ENCODE data around the gene AATF.

The AATF gene

DNA sequence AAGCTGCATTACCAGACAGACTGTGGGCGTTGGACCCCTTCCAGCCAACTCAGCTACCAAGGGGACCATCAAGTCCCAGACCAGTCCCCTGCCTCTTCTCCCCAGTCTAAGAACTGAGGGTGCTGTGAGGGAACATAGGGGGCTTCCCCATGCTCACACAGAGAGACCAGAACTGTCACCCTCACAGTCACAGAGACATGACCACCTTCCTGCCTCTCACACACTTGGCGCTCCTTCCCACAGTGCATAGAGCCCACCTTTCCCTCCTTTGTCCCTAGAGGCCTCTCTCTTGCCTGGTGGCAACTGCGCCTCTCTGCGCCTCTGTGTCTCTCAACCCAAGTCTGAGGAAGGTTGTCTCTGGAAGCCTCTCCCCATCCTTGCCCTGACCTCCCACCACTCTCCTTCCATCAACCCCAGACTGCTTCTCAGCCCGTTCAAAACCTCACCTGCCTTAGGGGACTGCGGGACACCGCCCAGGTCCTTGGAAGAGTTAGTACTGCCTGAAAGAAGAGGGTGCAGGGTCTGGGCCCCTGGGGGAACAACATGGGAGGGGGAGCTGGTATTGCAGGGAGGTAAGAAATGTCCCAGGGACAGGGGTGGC is 17.6 kb upstream of the AATF start:
- no peak for DNase-seq

DNA sequence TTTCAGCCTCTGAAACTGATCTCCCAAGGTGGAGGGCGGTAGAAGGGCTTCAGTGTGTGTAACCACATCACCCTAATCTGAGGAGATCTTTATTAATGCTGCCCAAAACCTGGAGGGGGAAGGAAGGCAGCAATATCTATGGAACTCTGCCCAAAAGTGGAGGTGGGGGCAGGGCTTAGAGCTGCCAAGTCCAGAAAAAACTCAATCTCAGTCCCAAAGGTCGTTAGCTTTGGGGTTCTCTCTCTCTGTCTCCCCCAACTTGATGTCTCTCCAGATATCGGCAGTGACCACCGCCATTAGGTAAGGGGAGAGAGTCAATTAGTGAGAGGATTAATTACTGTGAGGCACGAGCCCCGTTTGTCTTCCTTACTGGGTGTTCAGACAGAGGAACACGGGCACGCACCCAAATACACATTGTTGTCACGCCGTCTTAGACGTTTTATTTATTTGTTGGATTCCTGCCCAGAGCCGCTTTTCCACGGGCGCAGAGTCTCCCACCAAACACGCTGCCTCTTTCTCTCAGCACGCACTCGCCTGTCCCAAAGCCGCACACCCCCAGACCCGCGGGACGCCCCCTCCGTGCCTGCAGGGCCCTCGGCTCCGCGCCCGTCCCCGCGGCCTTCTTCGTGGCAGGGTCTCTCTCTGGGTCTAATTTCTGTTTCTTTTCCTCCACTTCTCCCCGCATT is 16.9 kb upstream of the AATF start:
- DNase-seq, result no peak

DNA sequence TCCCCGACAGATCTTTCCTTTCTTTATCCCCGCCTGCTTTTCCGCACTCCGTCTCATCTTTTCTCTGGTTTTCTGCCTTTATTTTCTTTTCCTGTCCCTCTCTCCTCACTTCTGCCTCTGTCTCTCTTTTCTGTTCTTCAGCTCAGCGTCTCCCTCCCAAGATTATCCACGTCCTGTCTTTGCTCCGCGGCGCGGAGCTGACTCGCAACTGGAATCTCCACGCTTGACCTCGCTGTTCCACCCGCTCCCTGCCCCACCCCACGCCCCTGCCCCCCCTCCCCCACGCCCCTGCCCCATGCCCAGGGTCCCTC is 16.4 kb upstream of the AATF start:
- DNase-seq, result no peak

DNA sequence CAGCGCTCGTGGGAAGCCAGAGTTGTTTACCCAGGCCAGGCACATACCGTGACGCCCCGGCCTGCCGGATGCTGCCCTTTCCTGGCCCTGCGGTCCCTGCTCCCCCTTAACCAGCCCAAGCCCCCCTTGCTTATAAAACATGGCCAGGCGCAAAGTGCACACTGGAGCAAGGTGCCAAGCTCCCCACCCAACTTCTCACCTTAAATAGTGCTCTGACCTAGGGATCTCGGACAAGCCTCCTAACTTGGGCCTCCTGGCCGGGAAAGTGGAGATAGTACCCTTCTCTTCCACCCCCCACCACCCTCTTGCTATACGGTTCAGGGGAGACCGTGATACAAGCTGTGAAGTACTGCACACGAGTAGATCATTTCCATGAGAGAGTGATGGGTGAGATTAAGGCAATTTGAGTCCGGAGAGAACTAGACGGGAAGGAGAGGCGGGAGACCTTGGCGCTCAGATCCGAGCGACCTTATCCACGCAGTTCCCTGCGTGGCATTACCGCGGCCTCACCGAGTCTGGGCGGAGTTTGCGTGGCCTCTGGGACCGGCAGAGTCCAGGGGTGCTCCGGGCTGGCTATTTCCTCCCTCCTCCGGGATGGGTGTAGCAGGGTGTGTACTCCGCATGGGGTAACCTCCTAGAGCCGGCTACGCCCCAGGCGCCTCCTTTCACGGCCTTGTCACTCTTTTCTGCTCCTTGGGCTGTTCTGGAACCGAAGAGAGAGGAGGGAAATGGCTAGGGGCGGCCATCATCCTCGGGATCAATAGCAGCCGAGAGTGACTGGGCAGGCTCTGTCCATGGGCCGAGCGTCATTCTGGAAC is 15.9 kb upstream of the AATF start:
- no peak for DNase-seq

DNA sequence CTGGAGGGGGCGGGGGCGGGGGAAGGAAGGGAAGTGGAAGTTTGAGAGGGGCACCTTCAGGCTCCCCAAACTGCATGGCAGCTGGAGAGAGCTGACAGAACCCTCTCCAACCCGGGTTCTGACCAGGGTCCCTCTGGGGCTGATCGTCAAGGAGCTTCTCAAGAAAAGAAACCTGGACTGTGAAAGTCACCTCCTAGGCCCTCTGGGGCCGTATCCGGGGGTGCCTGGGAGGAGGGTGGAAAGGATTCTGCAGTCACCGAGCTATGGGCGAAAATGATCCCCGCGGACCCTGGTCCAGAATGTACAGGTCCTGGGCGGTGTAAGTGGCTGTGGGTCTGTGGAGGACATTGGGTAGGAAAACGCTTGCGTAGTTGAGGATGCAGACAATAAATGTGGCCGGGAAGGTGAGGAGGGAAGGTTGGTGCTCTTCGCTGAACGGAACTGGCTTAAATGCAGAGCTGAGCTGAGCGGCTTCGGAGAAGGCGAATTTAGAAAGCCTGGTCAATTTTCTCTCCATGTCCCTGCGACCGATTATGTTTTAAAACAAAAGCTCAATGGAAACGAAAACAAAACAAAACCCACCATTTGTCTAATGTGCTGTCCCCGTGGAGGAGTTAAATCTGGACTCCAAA is 15.1 kb upstream of the AATF start:
- no peak for DNase-seq

DNA sequence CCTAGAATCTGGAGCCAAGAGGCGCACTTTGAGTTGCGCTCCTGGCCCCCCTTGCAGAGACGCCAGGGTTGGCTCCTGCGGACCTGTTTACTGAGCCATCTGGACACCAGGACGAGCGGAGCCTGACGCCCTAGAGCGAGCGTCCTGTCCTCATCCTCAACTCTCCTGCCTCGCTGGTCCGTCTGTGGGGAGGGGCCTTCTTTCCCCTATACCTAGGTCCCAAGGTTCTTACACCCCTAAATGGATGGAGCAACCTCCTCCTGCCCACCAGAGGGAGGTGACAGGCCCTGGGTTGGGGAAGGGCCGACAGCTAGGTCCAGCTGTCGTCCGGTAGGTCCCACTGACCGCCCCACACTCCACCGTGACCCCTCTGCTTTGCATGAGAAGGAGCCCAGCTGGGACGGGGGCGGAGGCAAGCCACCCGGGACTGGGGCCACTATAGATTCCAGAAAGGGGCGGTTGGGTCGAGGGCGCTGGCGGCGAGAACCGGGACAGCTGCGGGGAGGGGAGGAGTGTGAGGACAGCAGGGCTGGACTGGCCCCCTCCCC is 14.5 kb upstream of the AATF start:
- no peak for DNase-seq

DNA sequence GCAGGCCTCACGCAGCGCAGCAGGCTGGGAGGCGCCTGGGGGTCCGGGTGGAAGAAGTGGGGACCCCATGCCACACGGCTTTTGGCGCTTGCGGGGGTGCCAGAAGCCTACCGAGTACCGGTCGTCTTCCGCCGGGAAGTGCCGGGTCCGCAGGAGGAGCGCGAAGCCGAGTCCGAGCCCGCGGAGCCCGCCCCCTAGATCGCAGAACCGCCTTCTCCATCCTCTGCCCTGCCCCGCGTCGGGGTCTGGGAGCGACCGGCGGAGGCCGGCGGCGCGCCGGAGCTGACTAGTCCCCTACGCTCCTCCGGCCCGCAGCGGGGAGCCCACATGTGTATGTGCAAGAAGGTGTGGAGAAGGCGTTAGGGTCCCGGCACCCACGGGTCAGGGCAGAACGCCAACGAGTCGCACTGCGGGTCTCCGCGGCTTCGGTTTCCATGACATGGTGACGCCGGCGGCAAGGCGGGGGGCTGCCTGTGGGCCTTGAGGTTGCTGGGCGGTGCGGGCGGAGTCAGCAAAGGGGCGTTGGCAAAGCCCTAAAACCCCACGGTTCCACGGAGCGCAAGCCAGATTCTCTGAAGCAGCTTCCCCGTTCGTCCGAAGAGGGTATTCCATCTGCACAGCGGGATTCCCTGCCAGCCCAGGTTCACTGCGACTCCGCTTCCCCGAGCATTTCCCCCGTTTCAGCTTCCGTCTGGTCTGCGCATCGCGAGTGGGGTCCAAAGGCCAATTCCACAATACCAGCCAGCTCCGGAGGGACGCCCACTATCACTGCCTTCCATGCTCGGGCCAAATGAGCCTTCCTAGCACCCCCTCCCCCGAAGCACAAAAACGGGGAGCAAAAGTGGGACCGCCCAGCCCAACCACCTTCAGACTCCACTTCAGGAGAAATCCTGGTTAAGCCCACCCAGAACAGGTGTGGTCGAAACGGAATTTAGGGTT is 13.8 kb upstream of the AATF start:
- DNase-seq, result no peak

DNA sequence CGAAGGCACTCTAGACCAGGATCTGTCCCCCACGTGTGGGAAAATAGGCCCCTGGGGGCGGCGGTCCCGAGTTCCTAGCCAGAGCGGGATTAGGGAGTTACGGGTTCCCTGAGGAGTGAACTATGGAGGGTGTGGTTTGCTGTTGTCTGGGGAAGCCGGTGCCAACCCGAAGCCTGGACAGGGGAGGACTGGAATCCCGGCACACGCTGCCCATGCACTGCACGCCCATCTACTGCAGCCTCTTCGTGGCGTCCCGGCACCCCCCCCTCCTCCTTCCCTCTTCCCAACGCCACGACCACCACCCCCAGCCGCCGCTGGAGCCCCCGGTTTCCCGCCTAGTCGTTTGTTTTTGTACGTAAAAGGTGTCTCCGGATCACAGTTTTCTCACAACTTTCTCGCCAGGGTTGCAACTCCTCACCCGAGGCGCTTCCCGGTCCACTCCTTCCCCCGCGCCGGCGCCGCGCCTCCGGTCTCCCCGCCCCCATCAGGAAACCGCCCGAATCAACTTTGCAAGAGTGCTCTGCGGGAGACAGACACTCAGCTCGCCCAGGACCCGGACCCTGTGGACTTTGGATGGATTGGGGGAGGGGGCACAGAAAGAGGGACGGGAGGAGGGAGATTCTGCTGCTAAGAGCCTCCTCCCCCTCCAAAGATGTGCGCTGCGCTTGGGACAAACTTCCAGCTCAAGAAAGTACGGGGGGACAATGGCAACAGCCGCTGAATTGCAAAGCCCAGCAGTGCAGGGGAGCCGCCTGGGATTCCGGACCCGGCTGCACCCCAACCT is 12.9 kb upstream of the AATF start:
- no peak for DNase-seq

DNA sequence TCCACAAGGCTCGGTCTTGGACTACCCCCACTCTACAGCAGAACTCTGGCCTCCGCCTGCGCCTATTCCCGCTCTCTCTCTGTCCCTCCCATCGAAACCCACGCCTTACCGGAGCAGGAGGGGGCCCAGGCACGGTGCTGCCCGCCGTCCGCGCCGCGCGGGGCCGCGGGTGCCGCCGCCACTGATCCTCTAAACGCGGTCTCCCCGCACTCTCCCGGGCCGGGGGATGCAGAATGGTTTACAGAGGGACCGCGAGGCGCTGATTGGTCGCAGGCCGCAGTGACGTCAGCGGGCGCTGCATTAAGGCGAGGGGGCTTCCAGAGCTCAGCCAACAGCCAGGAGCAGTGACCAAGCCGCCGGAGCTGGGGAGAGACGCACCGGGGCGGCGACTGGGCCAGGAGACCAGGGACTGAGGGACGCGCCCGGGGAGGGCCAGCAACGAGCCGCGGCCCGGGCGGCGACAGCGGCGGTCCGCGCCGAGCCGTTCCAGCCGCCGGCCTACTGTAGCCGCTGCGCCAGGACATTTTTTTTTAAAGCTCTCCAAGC is 12.2 kb upstream of the AATF start:
- no peak for DNase-seq

DNA sequence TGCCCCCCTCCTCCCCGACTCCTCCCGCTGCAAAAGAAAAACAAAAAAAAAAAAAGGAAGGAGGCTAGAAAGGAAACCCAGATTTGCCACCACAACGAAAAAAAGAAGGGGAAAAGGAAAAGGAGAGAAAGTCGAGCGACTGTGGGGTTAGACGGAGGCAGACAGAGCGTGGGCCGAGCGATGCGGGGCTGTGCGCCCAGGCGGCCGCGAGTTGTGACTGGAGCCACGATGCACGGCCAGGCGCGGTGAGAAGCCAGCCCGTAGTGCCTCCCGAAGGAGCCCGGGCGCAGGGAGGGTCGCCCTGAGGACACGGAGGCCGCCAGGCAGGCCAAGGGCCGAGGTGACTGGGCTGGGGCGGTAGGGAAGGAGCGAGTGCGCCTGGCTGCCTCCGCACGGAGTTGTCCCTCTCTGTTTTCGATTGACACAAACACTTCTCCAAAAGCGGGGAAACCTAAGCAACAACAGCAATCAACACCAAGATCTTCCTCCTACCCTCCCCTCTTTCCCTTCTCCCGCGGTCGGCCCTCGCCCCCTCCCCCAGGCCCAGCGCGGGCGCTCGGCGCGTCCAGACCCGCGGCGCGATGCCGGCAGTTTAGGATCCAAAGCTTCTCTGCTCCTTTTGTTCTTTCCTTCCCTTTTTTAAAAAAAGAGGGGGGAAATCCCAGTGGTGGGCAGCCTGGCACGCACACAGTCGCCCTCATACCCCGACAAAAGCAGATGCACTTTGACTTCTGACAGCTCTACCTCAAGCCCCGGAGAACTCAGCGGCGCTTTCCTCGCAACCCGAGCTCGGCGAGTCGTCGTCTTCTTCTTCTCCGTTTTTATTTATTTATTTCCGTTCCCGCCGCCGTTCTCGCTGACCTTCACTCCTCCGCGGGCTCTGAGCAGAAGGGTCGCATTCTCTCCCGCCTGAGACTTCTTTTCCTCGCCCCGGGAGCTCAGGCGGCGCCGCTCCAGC is 11.5 kb upstream of the AATF start, which contains the start of gene LHX1:
Gene LHX1, plus strand, starts transcription at position 475 of the 958 bp plus-strand sequence. CDS start 723 bp downstream, outside the sequence.
- DNase-seq, result no peak

DNA sequence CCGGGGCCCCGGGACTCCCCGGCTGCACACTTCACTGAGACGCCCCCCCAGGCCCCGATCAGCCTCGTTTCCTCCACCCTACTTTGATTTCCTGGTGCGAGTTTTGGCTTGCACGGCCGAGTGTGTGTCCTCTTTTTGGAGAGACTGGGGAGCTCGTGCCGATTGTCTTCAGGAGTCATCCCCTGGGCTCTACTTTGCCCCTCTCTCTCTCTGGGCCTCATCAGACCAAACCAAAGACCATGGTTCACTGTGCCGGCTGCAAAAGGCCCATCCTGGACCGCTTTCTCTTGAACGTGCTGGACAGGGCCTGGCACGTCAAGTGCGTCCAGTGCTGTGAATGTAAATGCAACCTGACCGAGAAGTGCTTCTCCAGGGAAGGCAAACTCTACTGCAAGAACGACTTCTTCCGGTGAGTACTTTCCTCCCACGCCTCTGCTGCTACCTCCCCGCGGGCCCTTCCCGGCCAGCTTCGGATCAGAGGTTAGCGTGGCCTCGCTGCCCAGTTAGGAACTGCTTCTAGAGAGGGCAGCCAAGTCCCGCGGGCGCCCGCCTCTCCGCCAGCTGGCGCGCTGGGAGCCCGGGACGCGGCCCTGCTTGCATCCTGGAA is 10.7 kb upstream of the AATF start:
- no peak for DNase-seq

DNA sequence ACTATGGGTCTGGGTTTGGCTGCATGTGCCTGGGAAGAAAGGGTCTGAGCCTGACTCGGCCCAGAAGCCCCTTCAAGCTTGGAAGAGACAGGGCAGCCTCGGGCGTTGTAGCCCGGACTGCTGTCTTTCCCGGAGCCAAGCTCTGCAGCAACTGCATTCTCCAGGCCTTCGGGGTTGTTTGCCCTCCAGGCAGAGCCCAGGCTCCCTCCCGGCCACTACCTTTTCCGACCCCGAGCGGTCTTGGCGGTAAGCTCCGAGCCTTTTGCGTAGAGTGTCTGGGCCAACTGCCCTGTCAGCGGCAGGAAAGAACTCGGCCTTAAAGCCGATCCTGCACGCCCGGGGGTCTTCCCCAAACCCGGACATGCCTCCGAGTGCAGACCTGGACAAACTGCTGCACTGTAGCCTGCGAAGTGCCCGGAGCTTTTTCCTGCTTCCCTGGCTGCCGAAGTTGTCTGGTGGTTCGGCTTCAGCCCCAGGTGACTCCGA is 10.1 kb upstream of the AATF start:
- no peak for DNase-seq

DNA sequence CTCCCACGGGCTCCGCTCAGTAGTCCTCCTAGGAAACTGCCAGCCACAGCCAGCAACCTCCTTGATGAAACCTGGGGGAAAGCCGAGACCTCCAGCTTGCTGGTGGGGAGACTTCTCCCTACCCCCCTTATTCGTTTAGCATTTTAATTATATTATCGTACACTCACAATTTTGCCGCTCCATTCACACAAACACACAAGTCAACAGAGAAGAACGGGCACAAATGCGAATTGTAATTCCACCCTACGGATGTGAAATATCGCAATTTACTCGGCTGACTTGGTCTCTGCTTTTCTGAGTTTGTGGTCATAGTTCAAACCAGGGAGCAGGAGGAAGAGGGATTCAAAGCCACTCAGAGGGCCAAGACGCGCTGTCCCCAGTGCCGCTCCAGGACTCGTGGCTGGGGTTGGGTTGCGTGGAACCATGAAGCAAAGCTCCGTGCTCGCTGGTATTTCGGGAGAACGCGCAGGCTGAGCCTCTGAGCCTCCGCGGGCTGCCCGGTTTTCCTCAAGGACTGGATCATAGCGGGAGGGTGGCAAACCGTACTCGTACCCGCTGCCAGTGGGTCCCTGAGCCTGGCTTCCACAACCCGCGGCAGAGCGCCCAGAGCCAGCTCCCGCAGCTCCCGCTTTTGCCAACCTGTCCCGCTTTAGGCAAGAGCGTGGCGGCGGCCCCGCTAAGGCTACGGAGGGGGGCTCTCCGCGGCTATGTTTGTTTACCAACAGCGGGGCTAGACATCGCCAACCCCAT is 9.5 kb upstream of the AATF start:
- DNase-seq, result no peak

DNA sequence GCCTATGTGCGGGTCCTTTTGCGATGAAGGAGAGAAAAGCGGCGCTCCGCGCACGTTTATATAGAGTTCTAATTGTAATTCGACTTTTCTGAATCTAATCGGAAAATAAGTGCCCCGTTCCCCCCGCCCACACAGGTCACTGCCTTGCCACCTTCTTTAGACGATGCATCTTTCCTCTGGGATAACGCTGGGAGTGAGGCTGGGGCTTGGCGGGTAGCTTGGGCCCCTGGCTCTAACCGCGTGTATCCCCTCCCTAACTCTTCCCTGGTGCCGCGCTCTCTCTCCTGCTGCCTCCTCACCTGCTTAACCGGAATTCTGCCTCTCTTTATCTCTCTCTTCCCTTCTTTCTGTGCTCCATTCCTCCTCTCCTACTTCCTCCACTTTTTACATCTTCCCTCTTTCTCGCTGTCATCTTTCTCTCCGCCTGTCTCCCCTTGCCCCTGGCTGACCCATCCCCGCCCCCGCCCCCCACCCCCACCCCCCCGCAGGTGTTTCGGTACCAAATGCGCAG is 8.9 kb upstream of the AATF start:
- no peak for DNase-seq

DNA sequence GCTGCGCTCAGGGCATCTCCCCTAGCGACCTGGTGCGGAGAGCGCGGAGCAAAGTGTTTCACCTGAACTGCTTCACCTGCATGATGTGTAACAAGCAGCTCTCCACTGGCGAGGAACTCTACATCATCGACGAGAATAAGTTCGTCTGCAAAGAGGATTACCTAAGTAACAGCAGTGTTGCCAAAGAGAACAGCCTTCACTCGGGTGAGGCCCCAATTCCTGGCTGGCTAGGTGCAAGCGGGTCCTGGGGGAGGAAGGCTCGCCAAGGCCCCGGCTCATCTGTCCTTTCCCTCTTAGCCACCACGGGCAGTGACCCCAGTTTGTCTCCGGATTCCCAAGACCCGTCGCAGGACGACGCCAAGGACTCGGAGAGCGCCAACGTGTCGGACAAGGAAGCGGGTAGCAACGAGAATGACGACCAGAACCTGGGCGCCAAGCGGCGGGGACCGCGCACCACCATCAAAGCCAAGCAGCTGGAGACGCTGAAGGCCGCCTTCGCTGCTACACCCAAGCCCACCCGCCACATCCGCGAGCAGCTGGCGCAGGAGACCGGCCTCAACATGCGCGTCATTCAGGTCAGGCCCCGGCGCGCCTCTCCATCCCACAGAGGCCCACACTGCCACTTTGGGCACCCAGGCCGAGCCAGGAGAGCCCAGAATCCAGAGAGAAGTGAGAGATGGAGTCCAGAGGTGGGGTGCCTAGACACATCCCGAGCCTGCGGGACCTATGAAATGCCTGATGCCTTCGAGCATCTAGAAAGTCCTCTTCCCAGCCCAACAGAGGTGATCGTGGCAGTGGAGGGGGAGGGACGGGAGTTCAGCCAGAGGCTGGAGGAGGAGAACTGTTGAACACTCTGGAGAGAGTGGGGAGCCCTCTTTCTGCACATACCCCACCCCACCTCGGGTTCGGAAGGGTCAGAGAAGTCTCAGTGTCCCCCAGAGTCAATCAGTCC is 8.2 kb upstream of the AATF start:
- DNase-seq, result no peak

DNA sequence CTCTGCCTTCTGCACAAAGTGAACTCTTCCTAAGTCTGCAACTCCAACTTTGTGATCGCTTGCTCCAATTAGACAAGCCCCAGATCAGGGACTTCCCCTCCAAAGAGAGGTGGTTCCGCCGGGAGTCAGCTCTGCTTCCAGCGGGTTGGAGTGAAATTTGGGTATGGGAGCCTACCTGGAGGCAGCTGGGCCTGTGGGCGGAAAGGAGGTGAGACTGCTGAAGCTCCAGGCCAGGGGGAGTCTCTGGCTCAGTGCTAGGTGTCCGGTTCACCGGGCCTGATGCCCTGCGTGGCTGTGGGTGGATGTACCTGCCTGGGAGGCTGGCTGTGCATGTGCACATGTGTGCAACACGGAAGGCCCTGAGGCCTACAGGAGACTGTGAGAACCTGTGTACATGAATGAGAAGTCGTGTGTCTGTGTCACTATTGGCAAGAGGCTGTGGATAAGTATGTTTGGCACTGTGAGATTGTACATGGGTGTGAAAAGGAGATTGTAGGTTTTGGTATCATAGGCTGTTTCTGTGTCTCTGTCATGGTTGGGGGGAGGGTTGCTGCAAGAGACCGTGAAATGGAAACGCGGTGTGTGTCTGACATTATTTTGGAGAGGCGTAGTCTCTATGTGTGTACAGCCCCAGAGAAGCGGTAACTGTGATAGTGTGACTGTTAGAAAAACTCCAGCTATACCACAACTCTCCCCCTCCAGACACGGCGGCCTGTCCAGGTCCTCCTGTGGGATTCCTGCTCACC is 7.3 kb upstream of the AATF start:
- no peak for DNase-seq
